Measurements from ENCODE around the gene REN.

The REN gene

DNA sequence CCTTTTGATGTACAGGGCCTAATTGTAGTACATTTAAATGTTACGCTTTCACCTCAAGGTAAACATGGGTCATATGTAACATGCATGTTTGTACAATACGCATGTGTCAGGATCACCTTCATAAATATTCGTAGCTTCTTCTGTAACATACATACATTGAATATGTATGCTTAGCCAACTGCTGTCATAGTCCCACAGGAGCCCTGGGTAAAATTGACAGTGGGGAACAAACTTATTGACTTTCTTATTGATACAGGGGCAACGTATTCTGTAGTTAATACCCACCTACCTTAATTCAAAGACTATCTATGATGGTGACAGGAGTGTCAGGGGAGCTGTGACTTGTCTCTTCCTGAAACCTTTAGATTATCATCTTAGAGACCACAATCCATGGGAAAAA, 3.7 kb upstream of the REN start:
- TF ChIP-seq SPI1 (IDR thresholded peaks at IDR 0.05; ENCODE audit: borderline replicate concordance, low read depth): no peak
- TF ChIP-seq GABPA (IDR thresholded peaks at IDR 0.05; ENCODE audit: low read depth): no peak
- TF ChIP-seq POLR2AphosphoS5 (IDR thresholded peaks at IDR 0.05; ENCODE audit: low read depth): no peak
- TF ChIP-seq, protein P1, sequence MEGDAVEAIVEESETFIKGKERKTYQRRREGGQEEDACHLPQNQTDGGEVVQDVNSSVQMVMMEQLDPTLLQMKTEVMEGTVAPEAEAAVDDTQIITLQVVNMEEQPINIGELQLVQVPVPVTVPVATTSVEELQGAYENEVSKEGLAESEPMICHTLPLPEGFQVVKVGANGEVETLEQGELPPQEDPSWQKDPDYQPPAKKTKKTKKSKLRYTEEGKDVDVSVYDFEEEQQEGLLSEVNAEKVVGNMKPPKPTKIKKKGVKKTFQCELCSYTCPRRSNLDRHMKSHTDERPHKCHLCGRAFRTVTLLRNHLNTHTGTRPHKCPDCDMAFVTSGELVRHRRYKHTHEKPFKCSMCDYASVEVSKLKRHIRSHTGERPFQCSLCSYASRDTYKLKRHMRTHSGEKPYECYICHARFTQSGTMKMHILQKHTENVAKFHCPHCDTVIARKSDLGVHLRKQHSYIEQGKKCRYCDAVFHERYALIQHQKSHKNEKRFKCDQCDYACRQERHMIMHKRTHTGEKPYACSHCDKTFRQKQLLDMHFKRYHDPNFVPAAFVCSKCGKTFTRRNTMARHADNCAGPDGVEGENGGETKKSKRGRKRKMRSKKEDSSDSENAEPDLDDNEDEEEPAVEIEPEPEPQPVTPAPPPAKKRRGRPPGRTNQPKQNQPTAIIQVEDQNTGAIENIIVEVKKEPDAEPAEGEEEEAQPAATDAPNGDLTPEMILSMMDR (IDR thresholded peaks at IDR 0.05; ENCODE audit: insufficient read depth, low read length): no peak
- TF ChIP-seq, protein P2, sequence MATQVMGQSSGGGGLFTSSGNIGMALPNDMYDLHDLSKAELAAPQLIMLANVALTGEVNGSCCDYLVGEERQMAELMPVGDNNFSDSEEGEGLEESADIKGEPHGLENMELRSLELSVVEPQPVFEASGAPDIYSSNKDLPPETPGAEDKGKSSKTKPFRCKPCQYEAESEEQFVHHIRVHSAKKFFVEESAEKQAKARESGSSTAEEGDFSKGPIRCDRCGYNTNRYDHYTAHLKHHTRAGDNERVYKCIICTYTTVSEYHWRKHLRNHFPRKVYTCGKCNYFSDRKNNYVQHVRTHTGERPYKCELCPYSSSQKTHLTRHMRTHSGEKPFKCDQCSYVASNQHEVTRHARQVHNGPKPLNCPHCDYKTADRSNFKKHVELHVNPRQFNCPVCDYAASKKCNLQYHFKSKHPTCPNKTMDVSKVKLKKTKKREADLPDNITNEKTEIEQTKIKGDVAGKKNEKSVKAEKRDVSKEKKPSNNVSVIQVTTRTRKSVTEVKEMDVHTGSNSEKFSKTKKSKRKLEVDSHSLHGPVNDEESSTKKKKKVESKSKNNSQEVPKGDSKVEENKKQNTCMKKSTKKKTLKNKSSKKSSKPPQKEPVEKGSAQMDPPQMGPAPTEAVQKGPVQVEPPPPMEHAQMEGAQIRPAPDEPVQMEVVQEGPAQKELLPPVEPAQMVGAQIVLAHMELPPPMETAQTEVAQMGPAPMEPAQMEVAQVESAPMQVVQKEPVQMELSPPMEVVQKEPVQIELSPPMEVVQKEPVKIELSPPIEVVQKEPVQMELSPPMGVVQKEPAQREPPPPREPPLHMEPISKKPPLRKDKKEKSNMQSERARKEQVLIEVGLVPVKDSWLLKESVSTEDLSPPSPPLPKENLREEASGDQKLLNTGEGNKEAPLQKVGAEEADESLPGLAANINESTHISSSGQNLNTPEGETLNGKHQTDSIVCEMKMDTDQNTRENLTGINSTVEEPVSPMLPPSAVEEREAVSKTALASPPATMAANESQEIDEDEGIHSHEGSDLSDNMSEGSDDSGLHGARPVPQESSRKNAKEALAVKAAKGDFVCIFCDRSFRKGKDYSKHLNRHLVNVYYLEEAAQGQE (IDR thresholded peaks at IDR 0.05; ENCODE audit: insufficient replicate concordance, low read depth): no peak
- no peak overlapping the region for H3K27ac ChIP-seq (replicated peaks)
- DNase-seq (ENCODE audit: low read depth in 1 of 2, low spot score in 1 of 2): no peak
- no peaks in the 10 kb centered on the region for H3K27me3 ChIP-seq (ENCODE audit: insufficient read depth, poor library complexity, severe bottlenecking)
- H3K4me3 ChIP-seq (replicated peaks; ENCODE audit: insufficient read depth, low read length): no peak overlapping the region

DNA sequence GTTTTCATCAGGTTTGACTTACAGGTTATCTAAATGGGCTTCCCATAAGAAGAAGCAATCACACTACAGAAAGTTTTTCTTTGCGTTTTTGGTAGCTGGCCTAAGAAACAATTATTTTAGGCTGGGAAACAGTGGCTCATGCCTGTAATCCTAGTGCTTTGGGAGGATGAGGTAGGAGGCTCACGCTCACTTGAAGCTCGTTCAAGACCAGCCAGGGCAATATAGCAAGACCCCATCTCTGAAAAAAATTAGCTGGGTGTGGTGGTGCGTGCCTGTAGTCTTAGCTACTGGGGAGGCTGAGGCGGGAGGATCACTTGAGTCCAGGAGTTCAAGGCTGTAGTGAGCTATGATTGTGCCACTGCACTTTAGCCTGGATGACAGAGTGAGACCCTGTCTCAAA, 1.6 kb upstream of the REN start:
- no peak for DNase-seq (ENCODE audit: low read depth in 1 of 2, low spot score in 1 of 2)
- no peak for TF ChIP-seq POLR2AphosphoS5 (IDR thresholded peaks at IDR 0.05; ENCODE audit: low read depth)
- TF ChIP-seq, protein P1 (IDR thresholded peaks at IDR 0.05; ENCODE audit: insufficient read depth, low read length): no peak
- TF ChIP-seq, protein P2 (IDR thresholded peaks at IDR 0.05; ENCODE audit: insufficient replicate concordance, low read depth): no peak
- Histone ChIP-seq H3K27ac (replicated peaks) (no peak overlapping the region), H3K27me3 (ENCODE audit: insufficient read depth, poor library complexity, severe bottlenecking) (no peaks in the 10 kb centered on the region), H3K4me3 (replicated peaks; ENCODE audit: insufficient read depth, low read length) (no peak overlapping the region)

DNA sequence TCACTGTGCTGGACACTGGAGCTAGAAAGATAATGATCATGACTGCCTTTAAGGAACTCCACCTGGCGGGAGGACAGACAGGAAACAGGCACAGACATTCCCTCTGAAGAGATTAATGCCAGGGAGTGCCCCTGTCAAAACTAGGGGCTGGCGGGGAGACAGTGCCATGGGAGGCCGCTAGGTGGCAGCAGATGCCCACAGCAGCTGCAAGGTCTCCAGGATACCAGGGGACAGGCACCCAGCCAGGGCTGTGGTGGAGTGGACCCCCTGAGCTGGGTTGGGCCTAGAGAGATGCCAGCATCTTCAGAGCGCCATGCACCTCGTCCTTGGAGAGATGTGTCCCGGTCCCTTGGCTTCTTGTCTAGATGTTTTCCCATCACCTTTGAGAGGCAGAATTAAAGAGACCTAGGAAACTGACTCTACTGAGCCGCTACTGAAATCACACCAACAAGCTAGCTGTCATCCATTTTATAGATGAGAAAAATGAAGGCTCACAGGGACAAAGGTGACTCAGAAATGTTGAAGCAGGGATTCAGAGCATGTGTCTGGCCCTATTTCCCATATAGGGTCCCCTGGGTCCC, 3.6 kb downstream of the REN start:
- H3K27me3 ChIP-seq (ENCODE audit: insufficient read depth, poor library complexity, severe bottlenecking): no peaks in the 10 kb centered on the region
- no peak overlapping the region for H3K27ac ChIP-seq (replicated peaks)
- peak; percentile 41 to 67 for DNase-seq (ENCODE audit: low read depth in 1 of 2, low spot score in 1 of 2)
- TF ChIP-seq SPI1 (IDR thresholded peaks at IDR 0.05; ENCODE audit: borderline replicate concordance, low read depth): no peak
- TF ChIP-seq, protein P1 (IDR thresholded peaks at IDR 0.05; ENCODE audit: insufficient read depth, low read length): peak; percentile 95
- H3K4me3 ChIP-seq (replicated peaks; ENCODE audit: insufficient read depth, low read length): no peak overlapping the region

All from HL-60 (cell line).